Parathyroid adenoma (tissue), 2 donors: ENCODE measurements around the gene HOXD12.

Experiments used
- H2AFZ ChIP-seq: fragments of 300-600 bp; sonication (generic); one replicate; pipeline ENCODE4 v1.7.0; 2017; ENCODE audit warnings: antibody characterized with exemption, mild to moderate bottlenecking
- H3K27ac ChIP-seq: fragments of 300-600 bp; sonication (generic); one replicate; pipeline ENCODE4 v1.7.0; 2017
- H3K27me3 ChIP-seq: fragments of 300-600 bp; sonication (generic); one replicate; pipeline ENCODE4 v1.7.0; 2017; ENCODE audit warnings: low read length; ENCODE audit not compliant: control insufficient read depth, insufficient read depth
- H3K36me3 ChIP-seq: fragments of 300-600 bp; sonication (generic); one replicate; pipeline ENCODE4 v1.7.0; 2017; ENCODE audit warnings: low read length; ENCODE audit not compliant: control insufficient read depth, insufficient read depth
- H3K4me1 ChIP-seq: fragments of 300-600 bp; sonication (generic); one replicate; pipeline ENCODE4 v1.7.0; 2017; ENCODE audit warnings: control low read depth
- H3K4me2 ChIP-seq: fragments of 300-600 bp; sonication (generic); one replicate; pipeline ENCODE4 v1.7.0; 2017; ENCODE audit warnings: low read length
- H3K4me3 ChIP-seq: fragments of 300-600 bp; sonication (generic); one replicate; pipeline ENCODE4 v1.7.0; 2017; ENCODE audit warnings: low read depth, low read length
- H3K79me2 ChIP-seq: fragments of 300-600 bp; sonication (generic); one replicate; pipeline ENCODE4 v1.7.0; 2017; ENCODE audit warnings: control low read depth
- H3K9ac ChIP-seq: fragments of 300-600 bp; sonication (generic); one replicate; pipeline ENCODE4 v1.7.0; 2017; ENCODE audit warnings: mild to moderate bottlenecking
- H3K9me3 ChIP-seq: fragments of 300-600 bp; sonication (generic); one replicate; pipeline ENCODE4 v1.7.0; 2017; ENCODE audit warnings: low read length; ENCODE audit not compliant: control insufficient read depth
- CTCF ChIP-seq: fragments of 300-600 bp; sonication (generic); IDR thresholded peaks from one replicate; pipeline ENCODE4 v1.7.0; 2017; ENCODE audit warnings: antibody characterized with exemption, mild to moderate bottlenecking
- donor health status: primary hyperparathyroidism.

Gene HOXD12

GRCh38 chr2:176089843-176090395, 9.7 kb upstream of the HOXD12 start:
- Histone ChIP-seq H2AFZ (no peak overlapping the region), H3K27ac (no peak overlapping the region), H3K27me3 (peaks cover 34% of the 10 kb centered on the region), H3K4me1 (no peaks in the 10 kb centered on the region), H3K4me2 (no peak overlapping the region), H3K36me3 (no peaks in the 10 kb centered on the region), H3K9me3 (no peaks in the 10 kb centered on the region), H3K9ac (no peak overlapping the region), H3K4me3 (no peak overlapping the region), H3K79me2 (no peaks in the 10 kb centered on the region)
- no peak for TF ChIP-seq CTCF

GRCh38 chr2:176090862-176091261, 8.7 kb upstream of the HOXD12 start:
- no peaks in the 10 kb centered on the region for H3K9me3 ChIP-seq
- no peak overlapping the region for H3K9ac ChIP-seq
- H3K36me3 ChIP-seq = no peaks in the 10 kb centered on the region
- H3K79me2 ChIP-seq = no peaks in the 10 kb centered on the region
- H2AFZ ChIP-seq = no peak overlapping the region
- no peak overlapping the region for H3K27ac ChIP-seq
- TF ChIP-seq CTCF = no peak
- H3K27me3 ChIP-seq = peaks cover 30% of the 10 kb centered on the region
- no peak overlapping the region for H3K4me2 ChIP-seq
- H3K4me1 ChIP-seq = no peaks in the 10 kb centered on the region
- H3K4me3 ChIP-seq = no peak overlapping the region

GRCh38 chr2:176091329-176092258, 8.0 kb upstream of the HOXD12 start:
- no peaks in the 10 kb centered on the region for H3K36me3 ChIP-seq
- H3K27ac ChIP-seq = no peak overlapping the region
- H3K9ac ChIP-seq = no peak overlapping the region
- no peak overlapping the region for H3K4me3 ChIP-seq
- H3K27me3 ChIP-seq = peaks cover 31% of the 10 kb centered on the region
- TF ChIP-seq CTCF = no peak
- no peaks in the 10 kb centered on the region for H3K9me3 ChIP-seq
- H3K79me2 ChIP-seq = no peaks in the 10 kb centered on the region
- H3K4me2 ChIP-seq = no peak overlapping the region
- H3K4me1 ChIP-seq = no peaks in the 10 kb centered on the region
- no peak overlapping the region for H2AFZ ChIP-seq

- Histone ChIP-seq H3K4me3 (no peak within 1 kb of the TSS), H3K27ac (no peak within 1 kb of the TSS), H3K27me3 (peaks cover 30% of the 10 kb centered on the region), H3K9me3 (no peaks in the 10 kb centered on the region), H3K9ac (no peak within 1 kb of the TSS), H2AFZ (no peak within 1 kb of the TSS), H3K79me2 (no peaks in the 10 kb centered on the region), H3K4me2 (no peak within 1 kb of the TSS), H3K36me3 (no peaks in the 10 kb centered on the region), H3K4me1 (no peaks in the 10 kb centered on the region)
- no peak for TF ChIP-seq CTCF
These were observed 7.1 kb upstream of the HOXD12 start, which contains the start of gene HOXD13 for GRCh38 chr2:176092270-176093144. Gene HOXD13, plus strand, starts transcription at chr2:176092721. Its CDS starts 170 bp downstream, at chr2:176092891.
